SK-N-MC (cell line): ENCODE data around the gene ARRB1.
A peak's percentile ranks its signal among the peaks of the same experiment; 100 is the strongest.

Experiments
- DNase-seq: peaks from one replicate; pipeline ENCODE4 v3.0.0-alpha.2; 2011; ENCODE audit warnings: low read depth, low spot score
- H3K27ac ChIP-seq: fragments of 200-600 bp; sonication (generic); 2 replicates; pipeline ENCODE4 v1.5.1; 2016; ENCODE audit warnings: mixed run types
- H3K36me3 ChIP-seq: fragments of 200-600 bp; sonication (generic); 2 replicates; pipeline ENCODE4 v1.6.1; 2017; ENCODE audit warnings: antibody characterized with exemption, low read length, mixed read lengths; ENCODE audit not compliant: insufficient read depth
- H3K4me3 ChIP-seq: fragments of 200-600 bp; sonication (generic); 2 replicates; pipeline ENCODE4 v1.5.1; 2016
- H3K9ac ChIP-seq: fragments of 200-600 bp; sonication (generic); 2 replicates; pipeline ENCODE4 v1.8.0; 2017; ENCODE audit warnings: mixed run types, mixed read lengths; ENCODE audit not compliant: insufficient read length
- H3K9me3 ChIP-seq: fragments of 200-600 bp; sonication (generic); 2 replicates; pipeline ENCODE4 v1.6.1; 2017; ENCODE audit warnings: low read depth, mild to moderate bottlenecking, antibody characterized with exemption, low read length, moderate library complexity, mixed read lengths
- EZH2 ChIP-seq: fragments of 200-600 bp; sonication (generic); IDR thresholded peaks from one replicate; pipeline ENCODE4 v1.6.1; 2017; ENCODE audit warnings: antibody characterized with exemption
- FOXP2 ChIP-seq: optimal IDR thresholded peaks from 2 replicates; pipeline ENCODE3; 2011; ENCODE audit warnings: mild to moderate bottlenecking, moderate library complexity; ENCODE audit not compliant: insufficient read depth; ENCODE audit errors: extremely low read length, control extremely low read depth
- POLR2AphosphoS5 ChIP-seq: IDR thresholded peaks from 2 replicates; pipeline ENCODE4 v1.6.1; 2012; ENCODE audit warnings: mild to moderate bottlenecking, low read depth, low read length, borderline replicate concordance

ARRB1 gene

DNA sequence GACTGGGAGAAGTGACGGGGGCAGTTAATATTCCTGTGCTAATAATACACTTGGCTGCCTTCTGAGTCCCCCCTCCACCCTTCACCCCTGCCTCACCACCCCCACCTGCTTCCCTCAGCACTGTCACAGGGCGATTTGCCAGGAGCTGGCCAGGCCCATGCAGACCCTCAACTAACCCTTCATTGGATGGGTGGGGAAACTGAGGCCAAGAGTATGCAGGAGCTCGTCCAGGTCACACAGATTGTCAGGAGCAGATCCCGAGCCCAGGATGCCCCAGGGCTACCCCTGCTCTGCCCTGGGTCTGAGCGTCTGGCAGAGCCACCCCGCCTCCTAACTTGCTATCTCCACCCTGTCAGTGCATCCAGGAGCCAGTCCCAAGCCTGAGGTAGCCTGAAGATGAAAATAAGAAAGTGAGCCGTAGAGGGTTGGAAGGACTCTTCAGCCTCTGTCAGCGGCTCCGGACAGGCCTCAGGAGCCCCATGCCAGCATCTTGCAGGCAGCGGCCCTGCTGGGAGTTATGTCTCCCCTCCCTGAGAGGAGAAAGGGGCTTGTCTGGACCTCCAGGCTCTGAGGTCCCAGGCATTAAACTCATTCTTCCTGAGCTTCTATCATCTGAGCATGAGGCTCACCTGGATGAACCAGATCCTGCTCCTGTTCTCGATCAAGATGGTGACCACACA, 104.7 kb downstream of the ARRB1 start:
- no peaks in the 10 kb centered on the region for H3K36me3 ChIP-seq
- H3K4me3 ChIP-seq, result no peak overlapping the region
- no peak overlapping the region for H3K27ac ChIP-seq
- TF ChIP-seq EZH2 (no peak), FOXP2 (no peak), POLR2AphosphoS5 (no peak)
- H3K9ac ChIP-seq, result no peak overlapping the region
- DNase-seq, result no peak
- H3K9me3 ChIP-seq, result no peaks in the 10 kb centered on the region

DNA sequence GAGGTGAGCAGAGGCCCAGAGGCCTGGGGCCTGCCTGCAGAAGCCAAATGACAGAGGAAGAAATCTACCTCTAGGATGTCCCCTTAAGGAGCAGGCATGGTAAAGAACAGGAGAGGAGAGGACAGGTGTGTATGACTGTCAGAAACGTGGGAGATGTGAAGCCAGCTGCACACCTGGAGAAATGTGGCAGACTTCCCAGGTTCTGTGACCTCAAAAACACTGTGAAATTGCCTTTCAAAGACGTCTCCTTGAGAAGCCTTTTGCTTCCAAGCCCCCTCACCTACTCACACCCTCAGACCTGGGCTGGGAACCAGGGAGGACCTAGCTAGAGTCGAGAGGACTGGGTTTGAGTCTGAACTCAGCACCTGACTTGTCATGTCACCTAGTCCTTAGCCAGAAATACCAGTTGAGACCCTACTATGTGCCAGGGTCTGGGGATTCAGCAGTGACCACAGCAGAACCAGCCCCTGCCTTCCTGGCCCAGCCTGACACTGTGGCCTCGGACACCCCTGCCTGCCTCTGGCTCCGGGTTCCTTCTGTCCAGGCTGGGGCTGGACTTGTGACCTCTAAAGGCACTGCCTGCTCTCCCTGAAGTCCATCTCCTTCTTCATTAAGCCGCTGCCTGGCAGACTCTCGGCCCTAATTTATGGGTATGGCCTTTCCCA, 105.3 kb downstream of the ARRB1 start:
- TF ChIP-seq EZH2 (no peak), FOXP2 (no peak), POLR2AphosphoS5 (no peak)
- H3K9ac ChIP-seq, result no peak overlapping the region
- H3K27ac ChIP-seq, result no peak overlapping the region

DNA sequence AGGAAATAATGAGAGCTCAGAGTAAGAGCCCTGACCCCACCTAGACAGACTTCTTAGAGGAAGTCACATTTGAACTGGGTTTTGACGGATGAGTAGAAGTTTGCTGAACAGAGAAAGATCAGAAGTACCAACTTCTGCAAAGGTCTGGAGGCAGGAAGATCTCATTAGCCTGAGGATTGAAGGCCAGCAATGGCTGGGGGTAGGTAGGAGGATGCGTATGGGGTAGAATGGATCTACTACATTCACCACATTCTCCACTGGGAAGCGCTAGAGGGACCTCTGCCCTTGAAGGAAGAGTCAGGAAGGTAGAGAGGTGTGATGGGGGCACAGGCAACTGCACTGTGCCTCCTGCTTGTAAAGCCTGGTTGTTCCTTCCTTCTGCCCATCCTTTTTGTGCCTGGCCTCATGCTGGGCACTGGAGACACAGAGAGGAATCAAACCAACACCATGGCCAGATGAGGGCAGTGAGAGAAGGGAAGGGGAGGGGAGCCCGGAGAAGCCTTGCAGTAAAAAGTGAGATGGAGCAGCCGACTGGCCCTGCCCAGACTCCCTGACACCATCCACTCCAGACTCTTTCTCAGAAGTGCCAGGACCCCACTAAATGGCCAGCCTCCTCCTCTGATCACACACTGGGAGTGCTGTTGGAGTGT, 106.0 kb downstream of the ARRB1 start:
- no peaks in the 10 kb centered on the region for H3K9me3 ChIP-seq
- H3K36me3 ChIP-seq, result no peaks in the 10 kb centered on the region
- no peak overlapping the region for H3K27ac ChIP-seq
- TF ChIP-seq POLR2AphosphoS5, result no peak
- TF ChIP-seq FOXP2, result no peak
- TF ChIP-seq EZH2, result no peak
- no peak for DNase-seq
- no peak overlapping the region for H3K4me3 ChIP-seq
- no peak overlapping the region for H3K9ac ChIP-seq

More for the DNA sequence above, 105.3 kb downstream of the ARRB1 start:
- DNase-seq, result no peak
- Histone ChIP-seq H3K9me3 (no peaks in the 10 kb centered on the region), H3K36me3 (no peaks in the 10 kb centered on the region), H3K4me3 (no peak overlapping the region)

DNA sequence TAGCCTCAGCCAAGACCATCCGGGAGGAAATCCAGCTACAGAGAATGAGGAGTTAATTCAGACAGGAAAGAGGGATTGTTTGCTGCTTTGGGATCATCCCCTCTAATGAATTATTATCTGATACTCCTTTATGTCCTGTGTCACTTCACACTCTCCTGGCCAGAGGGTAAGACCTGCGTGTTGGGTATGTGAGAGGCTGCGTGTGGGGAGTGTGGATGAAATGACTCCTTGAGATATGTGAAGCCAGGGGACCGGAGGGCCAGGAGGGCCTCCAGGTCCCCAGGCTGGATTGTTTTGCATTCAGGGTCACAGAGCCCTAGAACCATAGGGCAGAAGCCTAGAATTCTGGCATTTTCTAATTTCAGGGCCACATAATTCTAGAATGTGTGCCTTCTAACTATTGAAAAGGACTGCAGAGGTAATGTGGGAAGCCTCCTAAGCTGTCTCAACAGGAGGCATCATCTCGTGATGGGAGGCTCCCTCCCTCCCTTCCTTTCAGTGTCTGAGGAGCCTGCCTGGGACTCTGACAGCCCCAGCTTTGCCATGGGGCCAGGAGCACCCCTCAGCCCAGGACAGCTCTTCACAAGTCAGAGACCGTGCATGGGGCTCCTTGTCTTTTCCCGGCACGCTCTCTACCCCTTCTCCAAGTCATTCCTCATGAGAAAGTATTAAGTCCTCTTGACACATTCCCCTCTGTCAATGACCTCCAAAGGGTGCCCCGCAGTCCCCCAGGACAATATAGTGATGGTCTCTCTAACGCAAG, 107.2 kb downstream of the ARRB1 start:
- H3K4me3 ChIP-seq, result no peak overlapping the region
- H3K9me3 ChIP-seq, result no peaks in the 10 kb centered on the region
- TF ChIP-seq EZH2 (no peak), FOXP2 (no peak), POLR2AphosphoS5 (no peak)
- H3K27ac ChIP-seq, result no peak overlapping the region
- no peak for DNase-seq
- no peak overlapping the region for H3K9ac ChIP-seq
- no peaks in the 10 kb centered on the region for H3K36me3 ChIP-seq

DNA sequence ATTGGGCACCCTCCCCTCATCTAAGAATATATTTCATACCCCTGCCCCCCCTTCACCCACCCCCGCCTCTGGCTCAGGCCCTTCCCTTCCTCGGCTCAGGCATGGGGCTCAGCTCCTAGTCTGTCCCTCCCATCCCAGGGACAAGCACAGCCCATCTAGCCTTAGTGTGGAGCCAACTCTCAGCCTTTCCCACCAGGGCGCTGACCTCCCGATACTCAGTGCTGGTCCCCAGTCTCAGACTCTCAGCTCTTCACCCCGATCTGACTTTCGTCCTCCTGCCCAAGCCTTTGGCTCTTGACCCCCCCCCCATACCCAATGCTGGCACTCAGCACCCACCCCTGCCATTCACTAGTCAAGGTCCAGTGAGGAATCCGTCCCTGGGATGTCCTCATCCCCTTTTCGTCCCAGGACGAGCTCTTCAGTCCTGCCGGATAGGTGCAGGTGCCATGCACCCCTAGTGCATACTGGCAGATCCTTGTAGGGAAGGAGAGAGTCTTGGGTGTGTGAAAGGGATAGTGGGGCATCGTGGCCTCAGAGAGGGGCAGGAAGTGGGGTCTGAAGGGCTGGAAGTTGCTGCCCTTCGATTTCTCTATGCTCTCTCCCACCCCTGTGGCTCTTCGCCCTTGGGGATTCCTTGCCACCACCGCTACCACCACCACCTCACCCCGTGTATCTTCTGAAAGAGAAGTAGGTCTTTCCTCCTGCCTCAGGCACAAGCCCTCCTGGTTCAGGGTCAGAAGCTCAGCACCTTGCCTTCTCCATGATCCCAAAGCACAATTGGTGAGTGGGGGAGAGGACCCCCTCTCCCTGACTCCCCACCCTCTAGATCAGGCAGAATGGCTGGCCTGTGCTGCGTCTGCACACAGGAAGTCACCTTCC, 108.5 kb downstream of the ARRB1 start:
- TF ChIP-seq FOXP2 (no peak), POLR2AphosphoS5 (no peak), EZH2 (no peak)
- no peaks in the 10 kb centered on the region for H3K9me3 ChIP-seq
- no peak overlapping the region for H3K27ac ChIP-seq
- H3K9ac ChIP-seq, result no peak overlapping the region
- H3K36me3 ChIP-seq, result no peaks in the 10 kb centered on the region
- no peak overlapping the region for H3K4me3 ChIP-seq
- DNase-seq, result no peak

DNA sequence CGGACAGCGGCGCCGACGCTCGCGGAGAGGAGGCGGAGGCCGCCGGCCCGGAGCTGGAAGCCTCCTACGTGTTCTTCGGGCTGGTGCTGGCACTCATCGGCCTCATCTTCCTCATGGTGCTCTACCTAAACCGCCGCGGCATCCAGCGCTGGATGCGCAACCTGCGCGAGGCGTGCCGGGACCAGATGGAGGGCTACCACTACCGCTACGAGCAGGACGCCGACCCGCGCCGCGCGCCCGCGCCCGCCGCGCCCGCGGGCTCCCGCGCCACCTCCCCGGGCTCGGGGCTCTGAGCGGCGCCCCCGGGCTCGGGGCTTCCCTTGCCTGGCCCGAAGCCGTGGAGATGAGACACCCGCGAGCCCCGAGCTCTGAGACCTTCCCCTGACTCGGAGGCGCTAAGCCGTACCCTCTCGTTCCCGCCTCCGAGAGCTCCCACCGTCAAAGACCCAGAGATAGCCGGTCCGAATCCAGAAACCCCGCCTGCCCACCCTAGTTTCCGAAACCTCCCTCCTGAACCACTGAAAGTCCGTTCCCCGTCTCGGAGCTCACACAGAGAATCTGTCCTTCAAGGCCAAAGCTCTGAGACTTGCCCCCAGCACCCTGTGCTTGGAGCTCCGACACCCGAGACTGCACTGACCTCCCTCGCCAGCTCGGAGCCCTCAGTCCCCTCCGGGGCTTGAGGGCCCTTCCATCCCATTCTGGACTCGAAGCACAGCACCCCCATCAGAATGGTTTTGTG, 109.4 kb downstream of the ARRB1 start:
- H3K9me3 ChIP-seq, result no peaks in the 10 kb centered on the region
- DNase-seq, result no peak
- no peak for TF ChIP-seq FOXP2
- TF ChIP-seq EZH2, result no peak
- no peak for TF ChIP-seq POLR2AphosphoS5
- no peak overlapping the region for H3K9ac ChIP-seq
- no peak overlapping the region for H3K27ac ChIP-seq
- peak overlapping the region; percentile 76 for H3K4me3 ChIP-seq
- no peaks in the 10 kb centered on the region for H3K36me3 ChIP-seq
